Neuronal stem cell (in vitro differentiated cells): Measurements from ENCODE around the gene USP33. TPM values are rescaled to one million over a fixed set of nuclear protein-coding genes. Genes with fewer than 3 reads are reported as not detected.
A peak's percentile ranks its signal among the peaks of the same experiment; 100 is the strongest.

Source experiments
- DNase-seq: peaks from one replicate; pipeline ENCODE4 v3.0.0-alpha.2; 2013; ENCODE audit warnings: low spot score
- H2AFZ ChIP-seq: one replicate; pipeline ENCODE4 v1.6.1; 2013; ENCODE audit warnings: mild to moderate bottlenecking, low read length, inconsistent platforms
- H2AK5ac ChIP-seq: 2 replicates; pipeline ENCODE4 v1.6.1; 2013; ENCODE audit warnings: low read depth, mild to moderate bottlenecking, inconsistent platforms, low read length, moderate library complexity, mixed read lengths
- H2BK120ac ChIP-seq: 2 replicates; pipeline ENCODE4 v1.6.1; 2013; ENCODE audit warnings: low read depth, mild to moderate bottlenecking, inconsistent platforms, low read length, moderate library complexity, mixed read lengths
- H2BK12ac ChIP-seq: one replicate; pipeline ENCODE4 v1.6.1; 2013; ENCODE audit warnings: low read length, inconsistent platforms
- H2BK15ac ChIP-seq: 2 replicates; pipeline ENCODE4 v1.6.1; 2013; ENCODE audit warnings: mild to moderate bottlenecking, low read length, inconsistent platforms, mixed read lengths
- H2BK5ac ChIP-seq: one replicate; pipeline ENCODE4 v1.6.1; 2013; ENCODE audit warnings: inconsistent platforms, mild to moderate bottlenecking, low read length, moderate library complexity
- H3K14ac ChIP-seq: one replicate; pipeline ENCODE4 v1.6.1; 2013; ENCODE audit warnings: low read length, inconsistent platforms
- H3K18ac ChIP-seq: 2 replicates; pipeline ENCODE4 v1.6.1; 2013; ENCODE audit warnings: low read length, inconsistent platforms
- H3K23ac ChIP-seq: 2 replicates; pipeline ENCODE4 v1.6.1; 2013; ENCODE audit warnings: low read depth, mild to moderate bottlenecking, mixed read lengths, low read length, inconsistent platforms; ENCODE audit not compliant: poor library complexity
- H3K27ac ChIP-seq: replicated peaks from 3 replicates; pipeline ENCODE4 v1.5.1; 2013; ENCODE audit warnings: low read length, inconsistent platforms
- H3K27me3 ChIP-seq, 3 experiments: 2 replicates each; pipeline ENCODE4 v1.6.1; 2013; ENCODE audit warnings: low read length in 3 of 3, mild to moderate bottlenecking in 2 of 3, inconsistent platforms in 1 of 3, low read depth in 1 of 3, mixed read lengths in 1 of 3, moderate library complexity in 1 of 3; ENCODE audit not compliant: control insufficient read depth in 3 of 3, insufficient read depth in 3 of 3
- H3K36me3 ChIP-seq, 2 donors: replicated peaks in 1 of 2; 2 replicates each; pipeline ENCODE4 v1.6.1; 2013; ENCODE audit warnings: low read length in 2 of 2; ENCODE audit not compliant: control insufficient read depth in 2 of 2, insufficient read depth in 2 of 2
- H3K4ac ChIP-seq: 2 replicates; pipeline ENCODE4 v1.6.1; 2013; ENCODE audit warnings: inconsistent platforms, mild to moderate bottlenecking, low read length, moderate library complexity
- H3K4me1 ChIP-seq, 2 donors: 1 replicate in 1 of 2; 2 replicates in 1 of 2; pipeline ENCODE4 v1.6.1; 2013; ENCODE audit warnings: low read length in 2 of 2, low read depth in 1 of 2; ENCODE audit not compliant: control insufficient read depth in 2 of 2, insufficient read depth in 1 of 2
- H3K4me2 ChIP-seq: one replicate; pipeline ENCODE4 v1.6.1; 2013; ENCODE audit warnings: mild to moderate bottlenecking, low read length, inconsistent platforms; ENCODE audit not compliant: insufficient read depth, poor library complexity, severe bottlenecking
- H3K4me3 ChIP-seq, 2 donors: 2 replicates each; pipeline ENCODE4 v1.5.1; 2013; ENCODE audit warnings: low read length in 2 of 2, mild to moderate bottlenecking in 2 of 2, inconsistent platforms in 1 of 2, moderate library complexity in 1 of 2
- H3K79me1 ChIP-seq: one replicate; pipeline ENCODE4 v1.6.1; 2013; ENCODE audit warnings: low read depth, mild to moderate bottlenecking, inconsistent platforms, low read length, moderate library complexity
- H3K9ac ChIP-seq: one replicate; pipeline ENCODE4 v1.6.1; 2013; ENCODE audit warnings: mild to moderate bottlenecking, low read depth, low read length, inconsistent platforms; ENCODE audit not compliant: poor library complexity
- H3K9me3 ChIP-seq, 2 donors: replicated peaks in 1 of 2; 2 replicates each; pipeline versions ENCODE3 to v1.6.1; 2013; ENCODE audit warnings: low read length in 2 of 2, mild to moderate bottlenecking in 2 of 2, inconsistent platforms in 1 of 2, low read depth in 1 of 2, mixed read lengths in 1 of 2, moderate library complexity in 1 of 2; ENCODE audit not compliant: control insufficient read depth in 2 of 2, insufficient read depth in 1 of 2
- H4K8ac ChIP-seq: one replicate; pipeline ENCODE4 v1.6.1; 2013; ENCODE audit warnings: low read depth, mild to moderate bottlenecking, inconsistent platforms, low read length, moderate library complexity
- H4K91ac ChIP-seq: one replicate; pipeline ENCODE4 v1.6.1; 2013; ENCODE audit warnings: low read length, low read depth, mild to moderate bottlenecking, inconsistent platforms; ENCODE audit not compliant: poor library complexity
- WGBS, 2 donors: extraction: QIAGEN DNeasy Blood & Tissue Kit; methylation state at CpG; one replicate each; pipeline ENCODE4 v1.1.7; 2013; ENCODE audit warnings: missing lambda C conversion rate in 2 of 2, mixed read lengths in 1 of 2; ENCODE audit not compliant: insufficient read length in 2 of 2, insufficient replicate concordance in 1 of 2; ENCODE audit errors: extremely low coverage in 2 of 2; 5-methylcytosine and 5-hydroxymethylcytosine counted together
- polyA plus RNA-seq, 2 experiments: library from polyadenylated mRNA; stranded (reverse); fragments of 200-250 nt; gene quantifications; one replicate each; pipeline ENCODE4 v1.2.3, GENCODE V29; 2013

USP33 gene
- polyA plus RNA-seq (2013, experiment 1 of 2): 47.3 TPM
- 53.0 TPM for polyA plus RNA-seq (2013, experiment 2 of 2)

- H3K14ac ChIP-seq: no peak within 1 kb of the TSS
- H2BK5ac ChIP-seq: peak within 1 kb of the TSS; percentile 63
- WGBS, 2 donors: no CpG with 5 or more reads among the region's 79 CpGs
- DNase-seq: peak; percentile 80
- no peak within 1 kb of the TSS for H4K8ac ChIP-seq
- H3K4me2 ChIP-seq: peak within 1 kb of the TSS; percentile 69
- H4K91ac ChIP-seq: no peak within 1 kb of the TSS
- H2BK15ac ChIP-seq: no peak within 1 kb of the TSS
- H2BK12ac ChIP-seq: no peak within 1 kb of the TSS
- peak within 1 kb of the TSS; percentile 99 for H3K18ac ChIP-seq
- H3K27ac ChIP-seq: peak within 1 kb of the TSS; percentile 93
- peaks cover 0 to 6% (median 0%) of the 10 kb centered on the region in 3 experiments for H3K27me3 ChIP-seq
- H3K4ac ChIP-seq: no peak within 1 kb of the TSS
- H2AK5ac ChIP-seq: peak within 1 kb of the TSS; percentile 26
- H2AFZ ChIP-seq: peak within 1 kb of the TSS; percentile 100
- no peaks in the 10 kb centered on the region for H3K36me3 ChIP-seq
- no peaks in the 10 kb centered on the region for H3K79me1 ChIP-seq
- peak within 1 kb of the TSS; percentile 92 to 97 for H3K4me3 ChIP-seq
- H3K9ac ChIP-seq: peak within 1 kb of the TSS; percentile 95
- H3K23ac ChIP-seq: peak within 1 kb of the TSS; percentile 83
- no peaks in the 10 kb centered on the region for H3K9me3 ChIP-seq
- H2BK120ac ChIP-seq: no peak within 1 kb of the TSS
- peaks cover 0 to 1% of the 10 kb centered on the region in 2 donors for H3K4me1 ChIP-seq
Observed at GRCh38 chr1:77759071-77760028, at the start of gene USP33. USP33 (minus strand) TSS chr1:77759852; CDS start chr1:77741697, 18,155 bp downstream.

- Histone ChIP-seq H2BK120ac (no peak overlapping the region), H3K27ac (no peak overlapping the region), H3K4me3 (no peak overlapping the region), H3K4me2 (no peak overlapping the region), H3K4me1 (peaks cover 0 to 2% of the 10 kb centered on the region in 2 donors), H2AFZ (no peak overlapping the region), H4K8ac (no peak overlapping the region), H4K91ac (no peak overlapping the region), H3K27me3 (no peaks in the 10 kb centered on the region), H3K18ac (no peak overlapping the region), H2BK15ac (no peak overlapping the region), H3K36me3 (peaks cover 2 to 60% of the 10 kb centered on the region in 2 donors), H3K4ac (no peak overlapping the region), H3K14ac (no peak overlapping the region), H2AK5ac (no peak overlapping the region), H3K9ac (no peak overlapping the region), H2BK5ac (no peak overlapping the region), H3K9me3 (no peaks in the 10 kb centered on the region), H2BK12ac (no peak overlapping the region), H3K79me1 (no peaks in the 10 kb centered on the region), H3K23ac (no peak overlapping the region)
- WGBS, 2 donors: 100% methylated on average over 1 of the region's 2 CpGs; no CpG with 5 or more reads in 1 of the 2 donors
- no peak for DNase-seq
Observed at GRCh38 chr1:77803371-77803770, 43.7 kb upstream of the USP33 start.

- Histone ChIP-seq H2BK12ac (no peak overlapping the region), H2BK15ac (no peak overlapping the region), H3K18ac (no peak overlapping the region), H3K4me3 (no peak overlapping the region), H2BK5ac (no peak overlapping the region), H2BK120ac (no peak overlapping the region), H3K27me3 (no peaks in the 10 kb centered on the region), H3K14ac (no peak overlapping the region), H3K27ac (no peak overlapping the region), H4K91ac (no peak overlapping the region), H3K4ac (no peak overlapping the region), H2AFZ (no peak overlapping the region), H4K8ac (no peak overlapping the region), H3K4me1 (peaks cover 0 to 2% of the 10 kb centered on the region in 2 donors), H3K36me3 (peaks cover 0 to 47% of the 10 kb centered on the region in 2 donors), H2AK5ac (no peak overlapping the region), H3K23ac (no peak overlapping the region), H3K4me2 (no peak overlapping the region), H3K79me1 (no peaks in the 10 kb centered on the region), H3K9me3 (no peaks in the 10 kb centered on the region), H3K9ac (no peak overlapping the region)
- WGBS, 2 donors: no CpG with 5 or more reads among the region's 2 CpGs
- DNase-seq: no peak
Observed at GRCh38 chr1:77802026-77802425, 42.4 kb upstream of the USP33 start.

GRCh38 chr1:77797991-77798390 lies 38.3 kb upstream of the USP33 start:
- DNase-seq: no peak
- no peaks in the 10 kb centered on the region for H3K79me1 ChIP-seq
- H3K27me3 ChIP-seq: no peaks in the 10 kb centered on the region
- peaks cover 0 to 16% of the 10 kb centered on the region in 2 donors for H3K36me3 ChIP-seq
- no peak overlapping the region for H3K9ac ChIP-seq
- peaks cover 0 to 2% of the 10 kb centered on the region in 2 donors for H3K4me1 ChIP-seq
- H3K4ac ChIP-seq: no peak overlapping the region
- H4K8ac ChIP-seq: no peak overlapping the region
- no peak overlapping the region for H2BK120ac ChIP-seq
- no peak overlapping the region for H3K27ac ChIP-seq
- H2BK5ac ChIP-seq: no peak overlapping the region
- no peak overlapping the region for H2BK15ac ChIP-seq
- H2AK5ac ChIP-seq: no peak overlapping the region
- H2BK12ac ChIP-seq: no peak overlapping the region
- H3K9me3 ChIP-seq: no peaks in the 10 kb centered on the region
- no peak overlapping the region for H3K23ac ChIP-seq
- no peak overlapping the region for H3K18ac ChIP-seq
- H3K4me2 ChIP-seq: no peak overlapping the region
- H2AFZ ChIP-seq: no peak overlapping the region
- no peak overlapping the region for H4K91ac ChIP-seq
- no peak overlapping the region for H3K14ac ChIP-seq
- H3K4me3 ChIP-seq: no peak overlapping the region
